ENCODE results near the gene EYA4.

Gene EYA4

DNA sequence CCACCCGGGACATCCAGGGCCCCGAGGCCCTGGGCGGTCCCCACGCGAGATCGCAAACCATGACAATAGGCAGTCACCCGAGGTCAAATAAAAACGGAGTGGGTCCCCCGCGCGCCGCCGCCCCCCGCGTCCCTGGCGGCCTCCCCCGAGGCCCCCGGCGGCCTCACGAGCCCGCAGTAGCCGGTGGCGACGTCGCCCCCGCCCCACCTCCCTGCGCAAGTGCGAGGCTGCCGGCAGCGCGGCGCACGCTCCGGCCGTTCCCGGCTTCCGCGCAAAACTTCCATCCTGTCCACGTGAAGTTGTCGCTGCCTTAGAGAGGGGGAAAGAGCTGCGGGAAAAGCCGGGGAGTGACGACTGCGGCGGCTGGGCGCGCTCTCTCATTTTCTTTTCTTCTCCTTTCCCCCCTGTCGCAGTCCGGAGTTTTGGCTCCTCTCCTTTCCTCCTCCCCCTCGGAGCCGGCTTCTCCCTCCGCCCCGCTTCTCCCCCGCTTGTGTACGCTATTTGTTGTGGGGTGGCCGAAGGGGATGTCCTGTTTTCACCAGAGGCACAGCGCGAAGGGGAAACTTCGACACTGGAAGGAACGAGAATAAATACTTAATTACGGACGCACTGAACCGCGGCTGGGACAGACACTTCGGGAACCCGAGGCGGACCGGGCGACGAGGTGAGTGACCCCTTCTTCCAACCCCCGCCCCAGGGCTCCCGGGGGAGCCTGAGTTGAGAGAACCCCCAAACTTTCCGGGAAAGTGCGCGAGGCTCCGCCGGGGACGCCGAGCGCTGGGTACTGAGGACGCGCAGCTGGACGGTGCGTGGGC is at the start of gene EYA4:
Gene EYA4 (plus strand): TSS at position 272 of the 815 bp plus-strand sequence. CDS start 33,424 bp downstream, outside the sequence.
- no peaks in the 10 kb centered on the region for H3K36me3 ChIP-seq (ENCODE audit: control insufficient read depth, insufficient read depth, low read length)
- H3K27me3 ChIP-seq (ENCODE audit: control insufficient read depth, insufficient read depth, low read length), result peaks cover 8% of the 10 kb centered on the region
- H3K4me1 ChIP-seq (ENCODE audit: control insufficient read depth, insufficient read depth, low read length), result no peaks in the 10 kb centered on the region
- no peak within 1 kb of the TSS for H3K27ac ChIP-seq (ENCODE audit: low read depth, low read length)
- no peak within 1 kb of the TSS for H3K9ac ChIP-seq (ENCODE audit: low read length)
- peak within 1 kb of the TSS; percentile 45 for H3K4me3 ChIP-seq (ENCODE audit: low read length)

- H3K4me1 ChIP-seq (ENCODE audit: control insufficient read depth, insufficient read depth, low read length), result no peaks in the 10 kb centered on the region
- H3K9ac ChIP-seq (ENCODE audit: low read length), result no peak overlapping the region
- no peak overlapping the region for H3K4me3 ChIP-seq (ENCODE audit: low read length)
- no peaks in the 10 kb centered on the region for H3K27me3 ChIP-seq (ENCODE audit: control insufficient read depth, insufficient read depth, low read length)
- H3K27ac ChIP-seq (ENCODE audit: low read depth, low read length), result no peak overlapping the region
- H3K36me3 ChIP-seq (ENCODE audit: control insufficient read depth, insufficient read depth, low read length), result no peaks in the 10 kb centered on the region
Measured at GRCh38 chr6:133193396-133193795, 47.8 kb upstream of the EYA4 start.

- H3K4me3 ChIP-seq (ENCODE audit: low read length), result no peak overlapping the region
- no peaks in the 10 kb centered on the region for H3K27me3 ChIP-seq (ENCODE audit: control insufficient read depth, insufficient read depth, low read length)
- no peaks in the 10 kb centered on the region for H3K36me3 ChIP-seq (ENCODE audit: control insufficient read depth, insufficient read depth, low read length)
- no peaks in the 10 kb centered on the region for H3K4me1 ChIP-seq (ENCODE audit: control insufficient read depth, insufficient read depth, low read length)
- no peak overlapping the region for H3K27ac ChIP-seq (ENCODE audit: low read depth, low read length)
- H3K9ac ChIP-seq (ENCODE audit: low read length), result no peak overlapping the region
Measured at GRCh38 chr6:133198725-133199124, 42.4 kb upstream of the EYA4 start.

GRCh38 chr6:133201231-133201630 is 39.9 kb upstream of the EYA4 start:
- no peak overlapping the region for H3K9ac ChIP-seq (ENCODE audit: low read length)
- H3K36me3 ChIP-seq (ENCODE audit: control insufficient read depth, insufficient read depth, low read length), result no peaks in the 10 kb centered on the region
- H3K4me3 ChIP-seq (ENCODE audit: low read length), result no peak overlapping the region
- H3K27ac ChIP-seq (ENCODE audit: low read depth, low read length), result no peak overlapping the region
- H3K27me3 ChIP-seq (ENCODE audit: control insufficient read depth, insufficient read depth, low read length), result no peaks in the 10 kb centered on the region
- no peaks in the 10 kb centered on the region for H3K4me1 ChIP-seq (ENCODE audit: control insufficient read depth, insufficient read depth, low read length)

DNA sequence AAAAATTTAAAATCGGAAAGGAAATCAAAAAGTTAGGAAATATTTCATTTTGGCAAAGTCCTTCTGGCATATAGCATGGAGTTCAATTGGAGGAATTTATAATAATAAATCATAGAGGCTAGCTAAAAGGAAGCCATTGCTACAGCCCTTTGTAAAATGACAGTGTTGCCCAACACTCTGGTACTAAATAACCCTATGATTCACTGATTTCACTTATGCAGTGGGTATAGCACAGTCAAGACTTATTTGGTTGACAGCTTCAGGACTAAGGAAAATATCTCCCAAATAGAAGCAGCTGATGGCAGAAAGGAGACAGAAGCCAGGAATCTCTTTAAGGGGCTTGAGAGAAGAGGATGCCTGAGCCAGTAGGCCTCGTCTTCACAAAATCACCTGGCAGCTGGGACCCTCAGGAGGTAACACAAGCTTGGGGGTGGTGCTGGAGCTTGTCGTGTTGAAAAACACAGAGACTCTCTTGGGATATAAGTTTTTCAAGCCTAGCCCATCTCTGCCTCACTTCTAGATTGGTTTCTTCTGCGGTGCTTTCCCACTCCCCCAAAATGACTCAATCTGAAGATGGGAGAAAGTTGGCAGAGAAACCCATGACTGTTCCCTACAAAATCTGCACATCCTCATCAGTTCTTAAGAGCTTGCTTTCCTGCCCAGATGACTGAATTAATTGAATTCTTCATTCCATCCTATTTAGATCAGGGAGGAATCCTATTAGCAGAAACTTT is 38.4 kb upstream of the EYA4 start:
- Histone ChIP-seq H3K27ac (ENCODE audit: low read depth, low read length) (no peak overlapping the region), H3K36me3 (ENCODE audit: control insufficient read depth, insufficient read depth, low read length) (no peaks in the 10 kb centered on the region), H3K4me3 (ENCODE audit: low read length) (no peak overlapping the region), H3K27me3 (ENCODE audit: control insufficient read depth, insufficient read depth, low read length) (no peaks in the 10 kb centered on the region), H3K9ac (ENCODE audit: low read length) (no peak overlapping the region), H3K4me1 (ENCODE audit: control insufficient read depth, insufficient read depth, low read length) (no peaks in the 10 kb centered on the region)

DNA sequence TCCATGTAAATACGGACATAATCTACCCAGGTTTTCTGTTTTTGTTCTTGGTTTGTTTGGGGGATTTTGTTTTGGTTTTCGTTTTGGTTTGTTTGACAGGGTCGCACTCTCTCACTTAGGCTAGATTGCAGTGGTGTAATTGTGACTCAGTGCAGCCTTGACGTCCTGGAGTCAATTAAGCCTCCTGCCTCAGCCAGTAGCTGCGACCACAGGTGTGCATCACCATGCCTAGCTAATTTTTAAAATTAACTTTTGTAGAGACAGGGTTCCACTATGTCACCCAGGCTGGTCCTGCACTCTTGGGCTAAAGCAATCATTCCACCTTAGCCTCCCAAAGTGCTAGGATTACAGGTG is 37.8 kb upstream of the EYA4 start:
- Histone ChIP-seq H3K9ac (ENCODE audit: low read length) (no peak overlapping the region), H3K27me3 (ENCODE audit: control insufficient read depth, insufficient read depth, low read length) (no peaks in the 10 kb centered on the region)

GRCh38 chr6:133205304-133205703 is 35.9 kb upstream of the EYA4 start:
- Histone ChIP-seq H3K36me3 (ENCODE audit: control insufficient read depth, insufficient read depth, low read length) (no peaks in the 10 kb centered on the region), H3K4me1 (ENCODE audit: control insufficient read depth, insufficient read depth, low read length) (no peaks in the 10 kb centered on the region), H3K27me3 (ENCODE audit: control insufficient read depth, insufficient read depth, low read length) (no peaks in the 10 kb centered on the region), H3K9ac (ENCODE audit: low read length) (no peak overlapping the region), H3K4me3 (ENCODE audit: low read length) (no peak overlapping the region), H3K27ac (ENCODE audit: low read depth, low read length) (no peak overlapping the region)

More for the DNA sequence above, 37.8 kb upstream of the EYA4 start:
- H3K4me3 ChIP-seq (ENCODE audit: low read length), result no peak overlapping the region
- H3K36me3 ChIP-seq (ENCODE audit: control insufficient read depth, insufficient read depth, low read length), result no peaks in the 10 kb centered on the region
- no peak overlapping the region for H3K27ac ChIP-seq (ENCODE audit: low read depth, low read length)
- no peaks in the 10 kb centered on the region for H3K4me1 ChIP-seq (ENCODE audit: control insufficient read depth, insufficient read depth, low read length)

GRCh38 chr6:133206942-133207341 is 34.2 kb upstream of the EYA4 start:
- H3K4me3 ChIP-seq (ENCODE audit: low read length), result no peak overlapping the region
- H3K9ac ChIP-seq (ENCODE audit: low read length), result no peak overlapping the region
- H3K27ac ChIP-seq (ENCODE audit: low read depth, low read length), result no peak overlapping the region
- H3K27me3 ChIP-seq (ENCODE audit: control insufficient read depth, insufficient read depth, low read length), result no peaks in the 10 kb centered on the region
- no peaks in the 10 kb centered on the region for H3K4me1 ChIP-seq (ENCODE audit: control insufficient read depth, insufficient read depth, low read length)
- no peaks in the 10 kb centered on the region for H3K36me3 ChIP-seq (ENCODE audit: control insufficient read depth, insufficient read depth, low read length)

DNA sequence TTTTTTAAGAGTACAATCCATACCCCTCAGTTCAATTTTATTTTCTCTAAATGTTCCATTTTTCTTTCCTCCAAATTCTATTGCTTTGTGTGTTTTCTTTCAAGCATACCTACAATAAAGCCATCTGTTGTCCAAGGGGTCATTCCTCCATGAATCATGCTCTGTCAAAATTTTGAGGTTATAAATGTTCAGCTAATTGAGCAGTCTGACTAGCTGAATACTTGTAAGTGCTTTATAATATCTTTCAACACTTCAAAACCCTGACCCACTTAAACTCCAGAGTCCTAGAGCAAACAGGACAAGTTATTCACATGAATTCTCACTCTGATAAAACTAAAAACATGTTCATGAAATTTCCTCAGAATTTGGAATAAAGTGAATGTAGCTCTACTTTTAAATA is 33.4 kb upstream of the EYA4 start:
- Histone ChIP-seq H3K27me3 (ENCODE audit: control insufficient read depth, insufficient read depth, low read length) (no peaks in the 10 kb centered on the region), H3K36me3 (ENCODE audit: control insufficient read depth, insufficient read depth, low read length) (no peaks in the 10 kb centered on the region)

GRCh38 chr6:133208183-133208755 is 32.9 kb upstream of the EYA4 start:
- no peak overlapping the region for H3K4me3 ChIP-seq (ENCODE audit: low read length)
- H3K27me3 ChIP-seq (ENCODE audit: control insufficient read depth, insufficient read depth, low read length), result no peaks in the 10 kb centered on the region
- no peak overlapping the region for H3K27ac ChIP-seq (ENCODE audit: low read depth, low read length)
- no peak overlapping the region for H3K9ac ChIP-seq (ENCODE audit: low read length)
- H3K4me1 ChIP-seq (ENCODE audit: control insufficient read depth, insufficient read depth, low read length), result no peaks in the 10 kb centered on the region
- H3K36me3 ChIP-seq (ENCODE audit: control insufficient read depth, insufficient read depth, low read length), result no peaks in the 10 kb centered on the region

More for the DNA sequence above, 33.4 kb upstream of the EYA4 start:
- Histone ChIP-seq H3K27ac (ENCODE audit: low read depth, low read length) (no peak overlapping the region), H3K4me1 (ENCODE audit: control insufficient read depth, insufficient read depth, low read length) (no peaks in the 10 kb centered on the region), H3K9ac (ENCODE audit: low read length) (no peak overlapping the region), H3K4me3 (ENCODE audit: low read length) (no peak overlapping the region)

DNA sequence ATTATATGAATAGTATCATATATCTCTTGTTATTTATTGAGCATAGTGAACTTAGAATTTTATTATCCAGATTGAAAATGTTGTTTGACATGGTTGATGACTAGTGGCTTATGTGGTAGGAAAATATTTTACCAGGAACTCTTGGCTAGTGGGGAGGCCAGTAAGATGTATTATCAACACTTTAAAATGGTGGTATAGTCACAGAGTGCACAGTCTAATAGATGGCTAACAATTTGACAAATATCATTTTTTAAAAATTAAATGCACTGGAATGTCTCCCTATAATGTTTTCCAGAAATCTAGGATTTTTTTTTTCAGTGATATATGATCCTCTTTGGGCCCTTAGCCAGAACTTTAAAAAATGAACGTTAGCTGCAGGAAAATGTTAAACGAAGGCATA is 26.9 kb upstream of the EYA4 start:
- H3K9ac ChIP-seq (ENCODE audit: low read length), result no peak overlapping the region
- no peaks in the 10 kb centered on the region for H3K36me3 ChIP-seq (ENCODE audit: control insufficient read depth, insufficient read depth, low read length)
- no peak overlapping the region for H3K27ac ChIP-seq (ENCODE audit: low read depth, low read length)
- H3K4me3 ChIP-seq (ENCODE audit: low read length), result no peak overlapping the region
- no peaks in the 10 kb centered on the region for H3K4me1 ChIP-seq (ENCODE audit: control insufficient read depth, insufficient read depth, low read length)
- H3K27me3 ChIP-seq (ENCODE audit: control insufficient read depth, insufficient read depth, low read length), result no peaks in the 10 kb centered on the region

DNA sequence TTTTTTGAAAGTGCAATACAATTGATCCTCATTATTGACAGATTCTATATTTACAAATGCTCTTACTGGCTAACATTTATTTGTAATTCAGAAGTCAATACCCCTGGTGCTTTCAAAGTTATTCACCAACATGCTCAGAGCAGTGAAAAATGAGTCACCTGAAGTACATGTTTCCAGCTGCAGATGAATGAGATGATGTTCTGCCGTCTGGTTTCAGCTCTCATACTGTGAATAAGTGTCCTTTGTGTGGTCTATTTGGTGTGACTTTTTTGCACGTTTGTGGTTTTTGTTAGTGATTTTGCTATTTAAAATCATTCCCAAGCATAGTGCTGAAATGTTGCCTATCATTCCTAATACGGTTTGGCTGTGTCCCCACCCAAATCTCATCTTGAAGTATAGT is 22.3 kb upstream of the EYA4 start:
- Histone ChIP-seq H3K9ac (ENCODE audit: low read length) (no peak overlapping the region), H3K4me3 (ENCODE audit: low read length) (no peak overlapping the region), H3K4me1 (ENCODE audit: control insufficient read depth, insufficient read depth, low read length) (no peaks in the 10 kb centered on the region), H3K36me3 (ENCODE audit: control insufficient read depth, insufficient read depth, low read length) (no peaks in the 10 kb centered on the region), H3K27ac (ENCODE audit: low read depth, low read length) (no peak overlapping the region), H3K27me3 (ENCODE audit: control insufficient read depth, insufficient read depth, low read length) (no peaks in the 10 kb centered on the region)

Measured in rectal smooth muscle tissue (tissue), 1 donor.